RWPE1 (cell line): ENCODE results near the gene CCS.

Experiments
- CTCF ChIA-PET: fragments of 350-600 bp; sonication (Branson Sonifier 250); formaldehyde crosslinking; extraction: SDS; loops from one replicate; lab custom pipeline; 2021; lab: Yijun Ruan, JAX
- POLR2A ChIA-PET: fragments of 400-600 bp; formaldehyde crosslinking; extraction: SDS; loops from one replicate; lab custom pipeline; 2020; ENCODE audit warnings: antibody characterized with exemption; ENCODE audit not compliant: low non-redundant PET; lab: Yijun Ruan, JAX
- DNase-seq: peaks from one replicate; pipeline ENCODE4 v3.0.0; 2012; ENCODE audit warnings: low spot score
- H3K27ac ChIP-seq: fragments of 450-650 bp; 2 replicates; pipeline ENCODE4 v1.5.1; 2017
- CTCF ChIP-seq: fragments of 450-650 bp; conservative IDR thresholded peaks from 2 replicates; pipeline ENCODE4 v1.5.1; 2017; ENCODE audit warnings: low read depth, mild to moderate bottlenecking

The CCS gene

DNA sequence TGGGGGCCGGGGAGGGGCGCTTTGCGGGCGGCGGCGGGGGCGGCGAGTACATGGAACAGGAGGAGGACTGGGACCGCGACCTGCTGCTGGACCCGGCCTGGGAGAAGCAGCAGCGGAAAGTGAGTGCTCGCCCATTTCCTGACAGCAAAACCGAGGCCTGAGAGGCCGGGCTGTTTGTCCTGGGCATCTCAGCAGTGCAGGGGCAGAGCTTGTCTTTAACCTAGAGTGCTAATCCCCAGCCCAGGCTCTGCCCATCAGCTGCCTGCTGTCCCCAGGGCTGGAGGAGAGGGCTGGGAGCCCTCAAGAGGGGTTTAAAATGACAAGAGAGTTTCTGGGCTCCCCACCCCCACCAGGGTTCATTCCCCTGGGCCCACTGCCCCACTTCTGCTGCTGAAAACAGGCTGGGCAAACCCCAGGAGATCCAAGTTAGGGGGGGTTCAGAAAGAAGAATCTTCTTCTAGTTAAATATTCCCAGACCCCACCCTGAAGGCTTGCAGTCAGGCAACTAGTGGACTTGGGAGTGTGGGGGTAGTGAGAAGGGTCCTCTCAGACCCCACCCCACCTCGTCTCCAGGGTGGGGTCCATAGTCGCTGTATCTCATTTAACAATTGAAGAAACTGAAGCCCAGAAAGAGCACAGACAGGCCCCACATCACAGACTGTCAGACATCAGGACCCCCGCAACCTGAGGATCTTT is 45.9 kb upstream of the CCS start:
- POLR2A ChIA-PET, result interaction anchor here (0.7 kb wide), 1 partner anchor 987 kb away, joined by 3 read pairs; no protein-coding TSS in a partner anchor
- no peak for DNase-seq
- CTCF ChIA-PET, result interaction anchor here (0.5 to 0.6 kb wide), 2 partner anchors 28 to 1963 kb away, joined by 4 to 6 read pairs; no protein-coding TSS in a partner anchor
- no peak overlapping the region for H3K27ac ChIP-seq
- no peak for TF ChIP-seq CTCF

- no peak for TF ChIP-seq CTCF
- CTCF ChIA-PET, result no interaction called here
- POLR2A ChIA-PET, result interaction anchor here (0.7 kb wide), 1 partner anchor 987 kb away, joined by 3 read pairs; no protein-coding TSS in a partner anchor
- no peak overlapping the region for H3K27ac ChIP-seq
- no peak for DNase-seq
These were observed 45.3 kb upstream of the CCS start for GRCh38 chr11:66547662-66548009.

- ChIA-PET CTCF (no interaction called here), POLR2A (no interaction called here)
- no peak overlapping the region for H3K27ac ChIP-seq
- TF ChIP-seq CTCF, result no peak
- DNase-seq, result no peak
These were observed 44.9 kb upstream of the CCS start for GRCh38 chr11:66548041-66548440.

GRCh38 chr11:66548774-66549630 is 44.0 kb upstream of the CCS start:
- DNase-seq, result no peak
- CTCF ChIA-PET, result no interaction called here
- POLR2A ChIA-PET, result no interaction called here
- H3K27ac ChIP-seq, result peak overlapping the region; percentile 4; the same call in 1 of the 2 replicates
- no peak for TF ChIP-seq CTCF

DNA sequence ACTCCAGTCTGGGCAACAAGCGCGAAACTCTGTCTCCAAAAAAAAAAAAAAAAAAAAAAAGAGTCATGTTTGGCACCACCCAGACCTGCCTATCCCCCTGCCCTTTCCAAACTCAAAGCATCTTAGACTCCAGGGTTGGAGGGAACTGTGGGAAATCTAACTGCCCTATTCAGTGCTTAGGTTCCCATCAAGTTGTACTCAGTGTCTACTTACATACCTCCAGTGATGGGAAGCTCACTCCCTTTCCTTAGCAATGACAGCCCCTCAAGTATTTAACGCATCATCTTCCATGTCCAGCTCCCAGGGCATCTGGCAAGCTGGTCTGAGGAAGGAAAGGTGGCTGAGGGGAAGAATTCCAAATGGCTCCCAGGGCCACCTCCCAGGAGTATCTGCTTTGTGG is 43.3 kb upstream of the CCS start:
- H3K27ac ChIP-seq, result no peak overlapping the region
- TF ChIP-seq CTCF, result no peak
- no peak for DNase-seq
- CTCF ChIA-PET, result no interaction called here
- POLR2A ChIA-PET, result no interaction called here

GRCh38 chr11:66550887-66551286 is 42.1 kb upstream of the CCS start:
- no peak for TF ChIP-seq CTCF
- no peak overlapping the region for H3K27ac ChIP-seq
- DNase-seq, result no peak
- ChIA-PET CTCF (no interaction called here), POLR2A (no interaction called here)
